GM23248 (cell line): ENCODE results near the gene POMGNT1. TPM values are rescaled to one million over a fixed set of nuclear protein-coding genes. Genes with fewer than 3 reads are reported as not detected.

ENCODE experiments used
- DNase-seq: peaks from one replicate; pipeline ENCODE4 v3.0.0-alpha.2; 2015
- H2AFZ ChIP-seq: fragments of 200-600 bp; sonication (generic); 2 replicates; pipeline ENCODE4 v1.6.1; 2016; ENCODE audit warnings: antibody characterized with exemption
- H3F3A ChIP-seq: fragments of 200-600 bp; sonication (generic); 2 replicates; pipeline ENCODE4 v1.6.1; 2016; ENCODE audit warnings: mild to moderate bottlenecking, antibody characterized with exemption, mixed run types; ENCODE audit not compliant: insufficient read depth
- H3K27ac ChIP-seq: fragments of 200-600 bp; sonication (generic); 2 replicates; pipeline ENCODE4 v1.5.1; 2016; ENCODE audit warnings: mild to moderate bottlenecking
- H3K27me3 ChIP-seq: fragments of 200-600 bp; sonication (generic); replicated peaks from 2 replicates; pipeline ENCODE4 v1.6.1; 2016; ENCODE audit warnings: mild to moderate bottlenecking; ENCODE audit not compliant: insufficient read depth
- H3K36me3 ChIP-seq: fragments of 200-600 bp; sonication (generic); 2 replicates; pipeline ENCODE4 v1.6.1; 2016; ENCODE audit warnings: low read depth, mild to moderate bottlenecking
- H3K4me1 ChIP-seq: fragments of 200-600 bp; sonication (generic); 2 replicates; pipeline ENCODE4 v1.6.1; 2016; ENCODE audit warnings: mild to moderate bottlenecking; ENCODE audit not compliant: insufficient read depth
- H3K4me2 ChIP-seq: fragments of 200-600 bp; sonication (generic); one replicate; pipeline ENCODE4 v1.6.1; 2016; ENCODE audit warnings: mild to moderate bottlenecking; ENCODE audit not compliant: unreplicated experiment
- H3K4me3 ChIP-seq: fragments of 200-600 bp; sonication (generic); 2 replicates; pipeline ENCODE4 v1.5.1; 2016; ENCODE audit warnings: mild to moderate bottlenecking
- H3K79me2 ChIP-seq: fragments of 200-600 bp; sonication (generic); 2 replicates; pipeline ENCODE4 v1.6.1; 2016; ENCODE audit warnings: mild to moderate bottlenecking; ENCODE audit not compliant: insufficient read depth
- H3K9ac ChIP-seq: fragments of 200-600 bp; sonication (generic); 2 replicates; pipeline ENCODE4 v1.6.1; 2016; ENCODE audit warnings: mild to moderate bottlenecking
- H3K9me2 ChIP-seq: fragments of 200-600 bp; sonication (generic); 2 replicates; pipeline ENCODE4 v1.6.1; 2016; ENCODE audit warnings: mixed run types, mild to moderate bottlenecking, moderate library complexity; ENCODE audit not compliant: insufficient read depth
- H3K9me3 ChIP-seq: fragments of 200-600 bp; sonication (generic); one replicate; pipeline ENCODE4 v1.6.1; 2017; ENCODE audit warnings: low read depth
- H4K20me1 ChIP-seq: fragments of 200-600 bp; sonication (generic); 2 replicates; pipeline ENCODE4 v1.6.0; 2016; ENCODE audit not compliant: insufficient read depth
- EZH2 ChIP-seq: fragments of 200-600 bp; sonication (generic); IDR thresholded peaks from 2 replicates; pipeline ENCODE4 v1.6.1; 2018; ENCODE audit warnings: antibody characterized with exemption, mild to moderate bottlenecking; ENCODE audit not compliant: insufficient read depth, poor library complexity, severe bottlenecking
- EZH2phosphoT487 ChIP-seq: fragments of 200-600 bp; sonication (generic); IDR thresholded peaks from 2 replicates; pipeline ENCODE4 v1.6.1; 2018; ENCODE audit warnings: antibody characterized with exemption, moderate library complexity, mild to moderate bottlenecking, low read depth; ENCODE audit not compliant: insufficient read depth
- WGBS, 2 experiments: methylation state at CpG; one replicate each; pipeline ENCODE4 v1.1.6; 2015 to 2017; ENCODE audit warnings: low lambda C conversion rate in 2 of 2, low coverage in 1 of 2; ENCODE audit errors: missing lambda C conversion rate in 2 of 2; 5-methylcytosine and 5-hydroxymethylcytosine counted together
- in situ Hi-C: fragments of 300-500 bp; cut with MboI; formaldehyde crosslinking; loops from 2 replicates; pipeline ENCODE4 v1.15.0; 2020
- polyA plus RNA-seq: library from polyadenylated mRNA; unstranded; fragments of >200 nt; fragmentation: Nextera tagmentation; extraction: Ambion mirVana; gene quantifications from 2 replicates; pipeline ENCODE4 v1.2.1, GENCODE V29; 2016
- total RNA-seq: library from RNA; depleted of rRNA; stranded (reverse); fragments of >200 nt; shearing (Covaris generic); gene quantifications from 2 replicates; pipeline ENCODE4 v1.2.3, GENCODE V29; 2014

POMGNT1 gene
- total and polyA plus RNA-seq, 2 experiments from 2014 or later: 57.6 to 79.1 TPM

GRCh38 chr1:46221749-46222148 lies 23.5 kb upstream of the POMGNT1 start:
- no peak overlapping the region for H3K4me3 ChIP-seq
- TF ChIP-seq EZH2phosphoT487 (no peak), EZH2 (no peak)
- no peaks in the 10 kb centered on the region for H3F3A ChIP-seq
- H3K27me3 ChIP-seq: no peaks in the 10 kb centered on the region
- H2AFZ ChIP-seq: no peak overlapping the region
- 70 to 75% methylated on average over 4 of the region's 4 CpGs for WGBS, 2 experiments
- H3K9me3 ChIP-seq: no peaks in the 10 kb centered on the region
- no peaks in the 10 kb centered on the region for H3K79me2 ChIP-seq
- H3K4me2 ChIP-seq: no peak overlapping the region
- no peak for DNase-seq
- H3K4me1 ChIP-seq: peaks cover 4% of the 10 kb centered on the region; the same call in 1 of the 2 replicates
- no peaks in the 10 kb centered on the region for H3K36me3 ChIP-seq
- no peak overlapping the region for H3K9ac ChIP-seq
- no peaks in the 10 kb centered on the region for H3K9me2 ChIP-seq
- in situ Hi-C loops: no loop called here
- no peak overlapping the region for H3K27ac ChIP-seq
- H4K20me1 ChIP-seq: no peaks in the 10 kb centered on the region

GRCh38 chr1:46220808-46221207 lies 22.6 kb upstream of the POMGNT1 start:
- Histone ChIP-seq H3K9me2 (no peaks in the 10 kb centered on the region), H2AFZ (no peak overlapping the region), H3K79me2 (no peaks in the 10 kb centered on the region), H4K20me1 (no peaks in the 10 kb centered on the region), H3K27me3 (no peaks in the 10 kb centered on the region), H3K36me3 (no peaks in the 10 kb centered on the region), H3K27ac (no peak overlapping the region), H3K9me3 (no peaks in the 10 kb centered on the region), H3K4me2 (no peak overlapping the region), H3K4me1 (peaks cover 4% of the 10 kb centered on the region; the same call in 1 of the 2 replicates), H3F3A (no peaks in the 10 kb centered on the region), H3K9ac (no peak overlapping the region), H3K4me3 (no peak overlapping the region)
- in situ Hi-C loops: no loop called here
- DNase-seq: no peak
- 92 to 94% methylated on average over 3 of the region's 3 CpGs for WGBS, 2 experiments
- TF ChIP-seq EZH2 (no peak), EZH2phosphoT487 (no peak)

- no peaks in the 10 kb centered on the region for H3K36me3 ChIP-seq
Observed at GRCh38 chr1:46219551-46220520, 21.6 kb upstream of the POMGNT1 start.

GRCh38 chr1:46218443-46218842 lies 20.2 kb upstream of the POMGNT1 start:
- Histone ChIP-seq H3K79me2 (no peaks in the 10 kb centered on the region), H3K9ac (no peak overlapping the region), H3K4me2 (no peak overlapping the region), H3K9me3 (no peaks in the 10 kb centered on the region), H3F3A (no peaks in the 10 kb centered on the region), H3K27ac (no peak overlapping the region), H4K20me1 (no peaks in the 10 kb centered on the region), H2AFZ (no peak overlapping the region), H3K36me3 (no peaks in the 10 kb centered on the region), H3K4me1 (peaks cover 4% of the 10 kb centered on the region; the same call in 1 of the 2 replicates), H3K4me3 (no peak overlapping the region), H3K9me2 (no peaks in the 10 kb centered on the region), H3K27me3 (no peaks in the 10 kb centered on the region)
- no peak for DNase-seq
- in situ Hi-C loops: no loop called here
- WGBS, 2 experiments: 87 to 88% methylated on average over 8 of the region's 8 CpGs
- TF ChIP-seq EZH2phosphoT487 (no peak), EZH2 (no peak)

More at GRCh38 chr1:46219551-46220520, 21.6 kb upstream of the POMGNT1 start:
- no peaks in the 10 kb centered on the region for H3K9me2 ChIP-seq
- peaks cover 4% of the 10 kb centered on the region; the same call in 1 of the 2 replicates for H3K4me1 ChIP-seq
- no peaks in the 10 kb centered on the region for H4K20me1 ChIP-seq
- DNase-seq: peak; percentile 28
- H3K4me2 ChIP-seq: no peak overlapping the region
- no peaks in the 10 kb centered on the region for H3K9me3 ChIP-seq
- no peak overlapping the region for H3K9ac ChIP-seq
- WGBS, 2 experiments: 86 to 87% methylated on average over 18 of the region's 18 CpGs
- H3F3A ChIP-seq: no peaks in the 10 kb centered on the region
- no peaks in the 10 kb centered on the region for H3K79me2 ChIP-seq
- TF ChIP-seq EZH2phosphoT487 (no peak), EZH2 (no peak)
- no peak overlapping the region for H3K27ac ChIP-seq
- no peak overlapping the region for H3K4me3 ChIP-seq
- H3K27me3 ChIP-seq: no peaks in the 10 kb centered on the region
- in situ Hi-C loops: no loop called here
- no peak overlapping the region for H2AFZ ChIP-seq
